Tongue (tissue), 3 donors: ENCODE data around the gene EFTUD2. TPM values are rescaled to one million over a fixed set of nuclear protein-coding genes. Genes with fewer than 3 reads are reported as not detected.
A peak's percentile ranks its signal among the peaks of the same experiment; 100 is the strongest.
"Not testable (repeated sequence)": the region's sequence is repeated elsewhere in the genome, so short reads cannot be mapped to it uniquely, and the experiment has no call there.

ENCODE experiments used
- DNase-seq: peaks from one replicate; pipeline ENCODE4 v3.0.0-alpha.2; 2015
- small RNA-seq: library from RNA; depleted of rRNA; stranded (forward); fragments of <200 nt; gene quantifications from one replicate; pipeline ENCODE3, GENCODE V24; 2014; ENCODE audit warnings: low replicate concordance
- total RNA-seq: library from RNA; depleted of rRNA; stranded (reverse); fragments of >200 nt; gene quantifications from one replicate; pipeline ENCODE4 v1.2.3, GENCODE V29; 2014

The EFTUD2 gene
- total RNA-seq, 1 donor from 2014 or later, result 92.0 TPM

- not testable (repeated sequence) for DNase-seq
These were observed 90.4 kb downstream of the EFTUD2 start for GRCh38 chr17:44808656-44809388.

- no peak for DNase-seq
These were observed 91.1 kb downstream of the EFTUD2 start for GRCh38 chr17:44808156-44808555.

- DNase-seq, result no peak
These were observed 91.5 kb downstream of the EFTUD2 start for GRCh38 chr17:44807817-44808155.

- DNase-seq, result no peak
These were observed 92.0 kb downstream of the EFTUD2 start for GRCh38 chr17:44807093-44807816.

GRCh38 chr17:44804302-44805089 lies 94.7 kb downstream of the EFTUD2 start:
- peak; percentile 85 for DNase-seq

GRCh38 chr17:44801880-44802279 lies 97.4 kb downstream of the EFTUD2 start:
- DNase-seq, result no peak

Small RNAs within 50 kb of the gene (small RNA-seq; reads per million reads assigned to genes)
- gene CCDC103, result not detected
- not detected for gene MIR6783
- not detected for gene RN7SL405P

Other genes starting within 250 kb of the EFTUD2 start
- not detected for gene MEIOC, start 243.0 kb downstream of the EFTUD2 start, total RNA-seq
- 42.2 TPM for gene CCDC43, start 209.7 kb downstream of the EFTUD2 start, total RNA-seq
- 5.3 TPM for gene DBF4B, start 190.8 kb downstream of the EFTUD2 start, total RNA-seq
- 0.72 TPM for gene ADAM11, start 140.5 kb downstream of the EFTUD2 start, total RNA-seq
- 29.1 TPM for gene GJC1, start 69.2 kb downstream of the EFTUD2 start, total RNA-seq
- 3.9 TPM for gene HIGD1B, start 51.6 kb downstream of the EFTUD2 start, total RNA-seq
- gene GFAP, start 16.1 kb upstream of the EFTUD2 start, total RNA-seq, result 1.7 TPM
- gene KIF18B, start 48.3 kb upstream of the EFTUD2 start, total RNA-seq, result 3.6 TPM
- 1.2 TPM for gene C1QL1, start 68.9 kb upstream of the EFTUD2 start, total RNA-seq
- gene DCAKD, start 152.2 kb upstream of the EFTUD2 start, total RNA-seq, result 42.6 TPM
- 75.8 TPM for gene NMT1, start 161.9 kb upstream of the EFTUD2 start, total RNA-seq
- gene PLCD3, start 233.1 kb upstream of the EFTUD2 start, total RNA-seq, result 70.9 TPM
- gene ACBD4, start 236.2 kb upstream of the EFTUD2 start, total RNA-seq, result 7.1 TPM
- 20.3 TPM for gene HEXIM1, start 249.0 kb upstream of the EFTUD2 start, total RNA-seq